HG03280 (cell line): ENCODE data around the gene CRTAC1.

Source experiments
- ATAC-seq: cut with Tn5 transposase; IDR thresholded peaks from one replicate; pipeline ENCODE4 v1.9.1; 2021; ENCODE audit warnings: mild to moderate bottlenecking, moderate library complexity; ENCODE audit not compliant: unreplicated experiment

CRTAC1 gene

DNA sequence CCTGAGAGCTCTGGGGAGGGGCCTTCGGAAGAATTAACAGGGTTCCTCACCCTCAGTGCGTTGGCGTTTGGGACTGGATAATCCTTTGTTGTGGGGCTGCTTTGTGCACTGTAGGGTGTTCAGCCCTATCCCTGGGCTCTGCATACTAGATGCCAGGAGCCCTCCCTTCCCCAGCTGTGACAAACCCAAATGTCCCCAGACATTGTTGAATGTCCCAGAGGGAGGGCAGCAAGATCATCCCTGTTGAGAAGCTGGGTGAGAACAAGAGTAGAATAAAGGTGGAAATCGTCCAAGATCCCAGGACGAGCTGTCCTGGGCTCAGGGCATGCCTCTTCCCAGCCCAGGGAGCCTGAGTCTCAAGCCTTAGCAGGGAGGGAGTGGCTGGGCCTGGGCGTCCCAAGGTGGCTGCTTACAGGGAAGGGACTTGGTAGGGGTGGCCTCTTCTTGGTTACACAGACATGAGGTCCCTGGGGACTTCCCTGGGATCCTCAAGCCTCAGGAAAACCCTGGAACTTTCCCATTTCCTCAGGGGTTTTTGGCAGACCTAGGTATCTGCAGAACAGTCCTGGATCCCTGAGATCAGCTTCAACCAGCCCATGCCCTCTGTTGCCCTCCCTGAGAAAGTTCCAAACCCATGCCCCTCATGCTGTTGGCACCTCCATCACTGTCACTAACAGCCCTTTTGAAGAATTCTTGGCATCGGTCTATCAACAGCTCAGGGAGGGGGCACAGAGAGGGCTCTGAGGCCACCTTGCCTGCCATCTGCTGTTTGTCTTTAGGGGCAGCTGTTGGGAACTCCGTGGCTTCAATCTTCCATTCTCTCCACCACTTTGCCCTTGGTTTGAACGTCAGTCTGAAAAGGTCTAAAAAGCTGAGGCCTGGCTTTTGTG, 127.0 kb downstream of the CRTAC1 start:
- ATAC-seq = no peak

- ATAC-seq = no peak
Measured at GRCh38 chr10:97901381-97901780, 129.0 kb downstream of the CRTAC1 start.

DNA sequence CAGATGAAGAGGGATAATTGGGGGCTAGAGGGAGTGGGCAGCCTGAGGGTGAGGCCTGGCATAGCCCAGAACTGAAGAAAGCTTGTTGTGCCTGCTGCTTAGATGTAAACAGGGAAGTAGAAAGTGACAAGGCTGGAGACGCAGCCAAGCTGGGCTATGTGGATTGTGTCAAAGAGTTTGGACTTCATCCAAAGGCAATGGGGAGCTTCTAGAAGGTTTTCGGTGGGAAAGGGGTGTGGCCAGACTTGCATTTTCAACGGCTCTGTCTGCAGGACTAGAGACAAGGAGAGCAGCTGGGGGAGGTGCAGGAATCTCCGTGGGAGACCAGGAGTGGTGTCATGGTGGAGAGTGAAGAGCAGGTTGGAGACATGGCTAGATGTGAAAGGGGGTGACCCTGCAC, 132.0 kb downstream of the CRTAC1 start:
- ATAC-seq = no peak

DNA sequence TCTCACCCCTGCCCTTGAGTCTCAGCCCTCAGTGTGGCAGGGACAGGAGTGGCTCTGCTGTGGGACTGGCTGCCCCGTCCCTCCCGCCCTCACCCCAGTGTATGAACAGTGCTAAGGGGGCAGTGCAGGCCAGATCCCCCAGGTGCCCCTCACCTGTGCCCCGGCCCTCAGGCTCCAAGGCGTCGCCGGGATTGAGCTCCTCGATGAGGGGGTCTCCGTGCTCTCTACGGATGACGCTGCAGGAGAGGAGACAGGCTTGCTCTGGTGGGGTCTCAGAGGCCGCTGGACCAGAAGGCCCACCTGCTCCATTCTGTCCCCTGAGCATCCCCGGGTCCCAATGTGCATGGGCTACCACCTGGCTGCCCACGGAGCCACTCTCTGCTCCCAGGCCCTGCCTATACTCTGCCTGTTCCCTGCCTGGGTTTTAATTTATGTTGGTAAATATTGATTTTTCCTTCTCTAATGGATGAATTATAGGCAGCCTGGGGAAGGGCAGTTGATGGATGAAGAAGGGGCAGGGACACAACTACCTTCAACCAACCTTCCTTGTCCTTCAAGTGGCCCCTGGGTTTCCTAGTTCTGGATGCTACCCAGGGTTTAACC, 133.6 kb downstream of the CRTAC1 start:
- no peak for ATAC-seq

DNA sequence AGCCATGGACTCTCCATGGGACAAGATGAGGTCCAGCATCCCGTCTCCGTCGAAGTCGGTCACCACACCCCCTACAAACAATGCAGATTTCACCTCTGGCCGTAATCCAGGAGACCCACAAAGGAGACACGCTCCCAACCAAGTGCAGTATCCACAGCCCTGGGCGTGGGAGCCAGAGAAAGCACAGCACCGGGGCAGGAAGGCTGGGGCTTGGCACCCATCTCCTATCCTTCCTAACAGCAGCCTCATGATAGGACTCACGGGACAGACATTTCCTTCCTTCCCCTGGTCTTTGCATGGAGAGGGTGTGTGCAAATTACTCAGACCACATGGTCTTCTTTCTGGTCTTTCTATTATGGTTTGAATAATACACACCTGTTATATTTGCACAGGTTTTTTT, 134.5 kb downstream of the CRTAC1 start:
- no peak for ATAC-seq

GRCh38 chr10:97895084-97895483, 135.3 kb downstream of the CRTAC1 start:
- no peak for ATAC-seq

- no peak for ATAC-seq
Measured at GRCh38 chr10:97894092-97894491, 136.3 kb downstream of the CRTAC1 start.

DNA sequence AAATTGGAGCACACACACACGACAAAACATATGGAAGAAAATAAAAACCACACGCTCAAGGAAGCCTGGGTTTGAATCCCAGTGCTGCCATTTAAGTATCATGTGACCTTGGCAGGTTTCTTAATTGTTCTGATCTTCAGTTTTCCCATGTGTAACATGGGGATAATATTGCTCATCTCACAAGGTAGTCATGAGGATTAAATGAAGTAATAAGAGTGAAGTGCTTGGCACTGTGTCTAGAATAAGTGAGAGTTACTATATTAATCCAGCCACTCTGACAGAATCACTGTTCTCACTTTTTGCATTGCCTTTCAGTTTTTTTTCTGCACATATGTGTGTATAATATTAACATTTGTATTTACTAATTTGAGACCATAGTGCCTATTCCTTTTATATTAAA, 137.5 kb downstream of the CRTAC1 start:
- ATAC-seq = no peak

DNA sequence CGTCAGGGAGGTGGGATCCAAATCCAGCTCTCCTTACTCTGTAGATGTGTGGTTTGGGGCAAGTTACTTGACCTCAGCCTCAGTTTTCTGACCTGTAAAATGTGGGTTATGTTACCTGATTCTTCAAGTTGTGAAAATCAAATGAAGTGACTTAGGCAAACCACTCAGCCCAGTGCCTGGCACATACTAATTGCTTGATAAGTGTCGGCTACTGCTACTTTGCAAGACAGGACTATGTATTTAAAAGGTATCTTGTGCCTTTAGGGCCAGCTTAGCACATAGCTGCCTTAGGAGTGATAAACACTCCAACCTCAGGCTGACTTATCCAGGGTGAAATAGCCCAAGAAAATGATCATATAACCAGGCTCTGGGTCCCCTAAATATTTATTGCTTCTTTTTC, 137.9 kb downstream of the CRTAC1 start:
- no peak for ATAC-seq

DNA sequence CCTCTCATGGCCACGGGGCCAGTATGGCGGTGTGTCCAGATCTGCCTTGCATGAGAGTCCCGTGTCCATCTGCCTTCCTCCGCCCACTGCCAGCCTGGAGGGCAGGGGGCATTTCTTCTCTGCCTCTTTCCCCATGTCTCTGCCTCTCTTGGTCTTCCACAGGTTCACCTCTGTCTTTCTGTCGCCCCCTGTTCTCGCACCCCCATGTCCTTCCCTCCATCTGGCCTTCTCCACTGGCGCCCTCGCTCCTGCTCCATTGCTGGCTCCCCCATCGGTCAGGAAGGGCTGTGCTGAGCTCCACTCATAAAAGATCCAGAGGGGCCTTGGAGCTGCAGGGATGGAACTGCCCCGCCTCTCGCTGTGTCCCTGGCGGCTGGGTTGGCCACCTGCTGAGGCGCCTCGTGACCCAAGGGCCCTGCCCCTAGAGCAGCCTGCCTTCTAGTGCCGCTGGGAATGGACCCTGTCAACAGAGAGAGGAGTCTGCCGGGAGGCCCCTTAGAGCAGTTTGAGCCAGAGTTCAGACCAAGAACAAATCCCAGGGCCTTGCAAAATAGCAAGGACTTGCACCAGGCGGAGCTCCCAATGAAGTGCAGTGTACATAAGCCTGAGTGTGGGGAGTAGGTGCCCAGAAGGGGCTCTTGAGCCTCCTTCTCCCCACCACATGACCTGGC, 138.8 kb downstream of the CRTAC1 start:
- ATAC-seq = no peak

GRCh38 chr10:97889461-97890265, 140.8 kb downstream of the CRTAC1 start:
- no peak for ATAC-seq

- no peak for ATAC-seq
Measured at GRCh38 chr10:97888641-97889262, 141.7 kb downstream of the CRTAC1 start.

- no peak for ATAC-seq
Measured at GRCh38 chr10:97888134-97888533, 142.3 kb downstream of the CRTAC1 start.

DNA sequence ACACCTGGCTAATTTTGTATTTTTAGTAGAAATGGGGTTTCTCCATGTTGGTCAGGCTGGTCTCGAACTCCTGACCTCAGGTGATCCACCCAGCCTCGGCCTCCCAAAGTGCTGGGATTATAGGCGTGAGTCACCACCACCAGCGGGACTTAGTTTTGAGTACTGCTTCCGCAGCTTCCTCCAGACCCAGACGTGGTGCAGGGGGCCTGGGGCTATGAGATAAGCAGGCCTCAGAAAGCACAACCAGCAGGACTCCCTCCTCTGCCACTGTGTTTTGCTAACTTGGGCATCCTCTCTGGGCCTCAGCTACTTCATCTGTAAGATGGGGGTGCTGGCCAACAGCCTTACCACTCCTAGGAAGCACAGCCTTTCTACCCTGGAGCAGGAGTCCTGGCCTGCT, 143.0 kb downstream of the CRTAC1 start:
- no peak for ATAC-seq

DNA sequence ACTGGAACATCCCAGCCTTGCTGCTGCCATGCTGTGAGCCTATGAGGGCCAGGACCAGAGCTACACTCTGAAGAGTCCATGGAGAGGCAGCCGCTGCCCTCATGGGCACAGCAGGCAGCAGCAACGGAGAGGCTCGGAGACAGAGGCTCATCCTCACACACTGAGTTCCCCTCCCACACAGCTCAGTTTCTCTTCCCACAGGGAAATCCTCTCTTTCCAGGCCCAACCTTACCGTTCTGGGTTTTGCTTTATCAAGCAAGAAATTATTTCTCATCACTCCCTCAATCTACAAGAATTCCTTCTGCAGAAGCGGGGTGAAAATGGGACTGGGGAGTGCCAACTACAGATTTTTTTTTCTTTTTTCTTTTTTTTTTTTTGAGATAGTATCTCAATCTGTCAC, 144.1 kb downstream of the CRTAC1 start:
- no peak for ATAC-seq

DNA sequence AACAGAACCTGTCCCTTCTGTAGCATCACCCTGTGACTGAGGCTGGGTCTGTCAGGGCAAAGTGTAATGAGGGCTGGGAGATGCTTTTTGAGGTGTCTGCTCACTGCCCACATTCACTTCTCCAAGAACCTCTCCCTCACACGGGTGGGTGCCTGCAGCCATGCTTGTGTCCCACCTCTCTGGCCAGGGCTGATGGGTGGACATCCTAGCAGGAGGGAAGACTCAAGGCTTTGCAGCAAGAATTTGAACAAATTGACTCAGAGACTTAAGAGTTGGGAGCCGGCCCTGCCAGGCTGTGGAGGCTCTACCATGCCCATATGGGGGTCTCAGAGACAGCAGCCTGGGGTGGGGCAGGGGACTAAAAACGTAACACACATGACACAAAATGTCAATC, 147.3 kb downstream of the CRTAC1 start:
- no peak for ATAC-seq

- ATAC-seq = no peak
Measured at GRCh38 chr10:97882142-97883091, 148.0 kb downstream of the CRTAC1 start.

- ATAC-seq = no peak
Measured at GRCh38 chr10:97880109-97880508, 150.3 kb downstream of the CRTAC1 start.

DNA sequence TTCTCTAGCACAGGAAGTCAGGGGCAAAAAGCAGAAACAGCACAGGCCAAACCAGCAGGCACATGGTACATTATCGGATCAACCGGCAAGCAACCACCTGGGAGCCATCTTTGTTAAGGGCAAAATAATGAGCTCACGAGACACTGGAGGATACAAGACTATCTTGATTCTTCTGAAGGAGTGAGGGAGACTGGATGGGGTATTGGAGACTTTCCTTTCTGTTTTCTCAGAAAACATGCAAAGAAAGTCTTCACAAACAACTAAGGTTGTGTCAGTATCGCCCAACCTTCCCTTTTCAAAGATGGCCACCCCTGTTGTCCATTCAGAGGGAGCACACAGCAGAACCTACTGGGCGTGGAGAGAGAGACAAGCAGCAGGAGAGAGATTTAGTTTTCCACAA, 151.2 kb downstream of the CRTAC1 start:
- no peak for ATAC-seq

GRCh38 chr10:97876402-97876801, 154.0 kb downstream of the CRTAC1 start:
- no peak for ATAC-seq
